ENCODE measurements around the gene PRKD1.
"Not testable (repeated sequence)": the region's sequence is repeated elsewhere in the genome, so short reads cannot be mapped to it uniquely, and the experiment has no call there.

The PRKD1 gene

GRCh38 chr14:29734732-29735131, 192.9 kb downstream of the PRKD1 start:
- DNase-seq: no peak

GRCh38 chr14:29726560-29727331, 200.9 kb downstream of the PRKD1 start:
- not testable (repeated sequence) for DNase-seq

DNA sequence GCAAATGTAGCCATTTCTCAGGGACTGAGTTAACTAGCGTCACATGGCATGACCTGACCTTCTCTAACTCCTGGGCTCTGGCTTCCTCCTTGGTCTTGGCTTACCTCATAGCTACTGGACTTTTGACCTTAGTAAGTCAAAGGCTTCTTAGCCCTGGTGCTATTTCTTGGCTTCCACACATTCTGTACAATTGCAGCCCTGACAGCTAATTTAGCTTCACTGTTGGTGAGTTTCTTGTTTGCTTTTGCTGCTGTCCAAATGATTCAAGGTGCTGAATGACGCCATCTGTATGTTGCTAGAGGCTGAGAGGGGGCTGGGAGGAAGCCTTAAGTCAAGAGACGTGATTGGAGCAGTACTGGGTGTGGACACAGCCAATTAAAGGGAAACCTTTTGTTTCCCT, 202.7 kb downstream of the PRKD1 start:
- DNase-seq: no peak

- DNase-seq: no peak
Observed at GRCh38 chr14:29722831-29723230, 204.8 kb downstream of the PRKD1 start.

DNA sequence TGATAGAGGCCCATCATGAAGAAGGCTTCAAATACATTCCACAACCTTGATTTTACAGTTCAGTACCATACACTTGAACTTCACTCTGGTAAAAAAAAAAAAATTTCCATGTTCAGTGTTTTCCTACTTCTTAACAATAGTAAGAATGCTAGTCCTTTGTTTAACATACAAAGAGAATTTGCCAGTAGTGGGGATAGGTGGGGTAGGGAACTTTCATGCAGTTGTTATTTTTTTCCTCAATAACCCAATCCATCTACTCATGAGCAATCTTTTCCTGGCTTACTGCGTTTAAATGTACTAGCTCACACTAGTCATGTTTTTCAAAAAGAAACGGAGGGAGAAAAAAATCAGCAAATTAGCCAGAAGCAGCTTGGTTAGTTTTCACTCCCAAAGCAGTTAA, 206.1 kb downstream of the PRKD1 start:
- DNase-seq: no peak

- DNase-seq: no peak
Observed at GRCh38 chr14:29717901-29718300, 209.7 kb downstream of the PRKD1 start.

GRCh38 chr14:29716150-29716549, 211.5 kb downstream of the PRKD1 start:
- no peak for DNase-seq

DNA sequence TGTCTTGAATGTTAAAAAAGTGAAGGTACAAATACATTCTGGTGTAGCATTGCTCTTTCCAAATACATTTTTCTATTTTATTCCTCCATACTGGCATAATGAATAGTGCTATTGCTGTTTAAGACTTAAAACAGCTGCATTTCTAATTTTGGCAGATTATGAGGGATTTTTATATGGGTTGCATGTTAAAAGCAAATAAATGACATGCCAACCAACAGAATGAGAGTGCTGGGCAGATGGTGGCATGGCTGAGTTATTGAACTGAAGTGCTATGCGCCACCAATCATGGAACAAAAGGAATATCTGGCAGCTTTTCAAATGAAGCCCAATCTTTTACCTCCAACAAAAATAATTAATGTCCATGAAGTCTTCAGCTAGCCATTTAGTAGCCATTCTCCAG, 215.0 kb downstream of the PRKD1 start:
- DNase-seq: no peak

DNA sequence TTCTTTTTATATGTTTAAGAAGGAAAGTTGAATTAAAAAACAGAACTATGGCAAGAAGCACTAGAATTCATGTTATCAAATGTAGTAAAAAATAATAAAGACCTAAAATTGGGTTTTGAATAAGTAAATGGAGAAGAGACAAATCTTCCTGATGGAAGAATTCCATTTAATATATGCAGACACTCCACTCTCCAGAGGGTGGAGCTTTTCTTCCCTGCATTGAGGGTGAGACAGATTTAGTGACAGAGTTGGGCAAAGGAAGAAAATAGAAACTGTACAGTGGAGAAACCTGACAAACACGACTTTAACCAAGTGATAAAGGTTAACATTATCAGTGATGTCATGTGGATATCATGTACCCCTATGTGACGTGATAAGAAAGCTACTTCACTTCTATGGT, 217.6 kb downstream of the PRKD1 start:
- DNase-seq: no peak

- DNase-seq: no peak
Observed at GRCh38 chr14:29709490-29709889, 218.2 kb downstream of the PRKD1 start.

DNA sequence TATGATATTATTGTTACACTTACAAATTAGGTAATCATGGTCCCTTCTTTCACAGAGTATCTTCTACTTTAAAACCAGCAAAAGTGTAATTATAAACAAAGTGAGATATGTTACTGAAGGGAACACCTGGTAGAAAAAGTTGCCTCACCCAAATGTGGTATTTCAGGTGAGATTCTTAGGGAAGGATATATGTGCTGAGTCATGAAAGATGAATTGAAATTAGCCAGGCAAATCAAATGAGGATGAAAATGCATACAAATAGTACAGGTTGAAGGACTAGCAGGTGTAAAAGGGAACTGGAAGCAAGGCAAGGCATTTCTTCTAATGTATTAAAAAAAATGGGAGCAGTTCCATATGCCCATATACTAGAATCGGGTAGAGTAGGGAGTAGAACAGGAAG, 220.9 kb downstream of the PRKD1 start:
- no peak for DNase-seq

GRCh38 chr14:29705801-29706200, 221.8 kb downstream of the PRKD1 start:
- no peak for DNase-seq

DNA sequence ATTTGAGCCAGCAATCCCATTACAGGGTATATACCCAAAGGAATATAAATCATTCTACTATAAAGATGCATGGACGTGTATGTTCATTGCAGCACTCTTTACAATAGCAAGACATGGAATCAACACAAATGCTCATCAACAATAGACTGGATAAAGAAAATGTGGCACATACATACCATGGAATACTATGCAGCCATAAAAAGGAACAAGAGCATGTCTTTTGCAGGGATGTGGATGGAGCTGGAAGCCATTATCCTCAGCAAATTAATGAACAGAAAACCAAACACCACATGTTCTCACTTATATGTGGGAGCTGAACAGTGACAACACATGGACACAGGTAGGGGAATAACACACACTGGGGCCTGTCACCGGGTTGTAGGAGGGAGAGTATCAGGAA, 238.1 kb downstream of the PRKD1 start:
- DNase-seq: not testable (repeated sequence)

DNA sequence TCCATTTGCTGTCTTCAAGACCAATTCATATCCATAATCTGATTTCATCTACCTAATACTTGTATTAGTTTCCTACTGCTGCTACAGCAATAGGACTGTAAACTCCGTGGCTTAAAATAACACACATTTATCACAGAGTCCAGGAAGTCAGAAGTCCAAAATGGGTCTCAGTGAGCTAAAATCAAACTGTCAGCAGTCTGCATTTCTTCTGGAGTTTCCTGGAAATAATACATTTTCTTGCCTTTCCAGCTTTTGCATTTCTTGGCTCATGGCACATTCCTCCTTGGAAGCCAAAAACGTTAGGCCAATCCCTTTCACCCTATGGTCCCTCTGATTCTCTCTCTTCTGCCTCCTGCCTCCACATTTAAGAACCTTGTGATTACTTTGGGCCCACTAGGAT, 239.8 kb downstream of the PRKD1 start:
- DNase-seq: no peak

GRCh38 chr14:29687071-29687765, 240.4 kb downstream of the PRKD1 start:
- no peak for DNase-seq

- DNase-seq: no peak
Observed at GRCh38 chr14:29684926-29685325, 242.7 kb downstream of the PRKD1 start.

GRCh38 chr14:29682789-29683188, 244.9 kb downstream of the PRKD1 start:
- DNase-seq: no peak

- DNase-seq: no peak
Observed at GRCh38 chr14:29681316-29681715, 246.3 kb downstream of the PRKD1 start.

- DNase-seq: no peak
Observed at GRCh38 chr14:29674566-29675285, 252.9 kb downstream of the PRKD1 start.

DNA sequence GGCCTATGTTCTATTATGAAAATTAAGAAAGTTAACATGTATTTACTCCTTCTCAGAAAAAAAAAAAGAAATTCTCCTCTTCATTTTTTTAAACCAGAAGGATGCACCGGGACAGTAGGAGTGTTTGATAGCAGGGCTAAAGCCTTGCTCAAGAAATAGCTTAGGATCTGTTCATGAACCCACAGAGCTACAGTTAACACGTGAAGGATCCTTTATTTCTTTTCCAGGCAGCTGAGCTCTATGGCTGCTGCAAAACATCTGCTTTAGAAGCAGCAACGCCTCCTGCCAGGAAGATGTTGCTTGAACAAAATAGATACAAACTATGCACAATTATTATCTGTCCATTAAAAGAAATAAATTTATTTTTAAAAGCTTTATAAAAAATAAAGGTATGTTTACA, 254.8 kb downstream of the PRKD1 start:
- DNase-seq: no peak

- no peak for DNase-seq
Observed at GRCh38 chr14:29671034-29671433, 256.6 kb downstream of the PRKD1 start.

GRCh38 chr14:29668201-29668600, 259.4 kb downstream of the PRKD1 start:
- DNase-seq: no peak

DNA sequence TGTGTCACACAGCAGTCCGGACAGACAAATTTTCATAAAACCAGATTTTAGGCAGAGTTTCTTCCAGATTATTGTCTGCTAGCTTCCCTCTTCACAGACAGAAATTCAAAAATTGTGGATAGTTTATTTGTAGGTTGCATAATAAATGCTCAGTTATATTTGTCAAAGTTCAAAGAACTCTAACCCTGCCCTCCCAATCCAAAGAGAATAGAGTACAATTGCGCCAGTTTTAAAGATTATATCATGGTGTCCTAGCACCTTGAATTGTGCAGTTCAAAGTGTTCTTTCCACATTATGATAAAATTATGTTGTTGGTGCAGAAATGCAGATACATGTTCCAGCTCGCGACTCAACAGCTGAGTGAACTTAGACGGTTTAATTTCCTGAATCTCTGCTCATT, 263.1 kb downstream of the PRKD1 start:
- DNase-seq: no peak

GRCh38 chr14:29663281-29663801, 264.3 kb downstream of the PRKD1 start:
- DNase-seq: no peak

Data from stimulated activated CD4-positive, alpha-beta T cell treated with anti-CD3 and anti-CD28 coated beads, Interleukin-4, amount 100 ng/mL, for 1 hour (primary cell).